WTC11 (cell line): ENCODE data around the gene STX12. TPM values are rescaled to one million over a fixed set of nuclear protein-coding genes. Genes with fewer than 3 reads are reported as not detected.

Experiments
- ATAC-seq: fragments of 200-7000 bp; cut with Tn5 transposase; 2 replicates; pipeline ENCODE4 v1.10.0; 2021; ENCODE audit warnings: mild to moderate bottlenecking, moderate library complexity
- CTCF ChIA-PET: fragments of 300-600 bp; sonication (Branson Sonifier 250); formaldehyde crosslinking; loops from one replicate; lab custom pipeline; 2021; ENCODE audit warnings: antibody characterized with exemption; lab: Charles Lee
- POLR2A ChIA-PET: fragments of 350-600 bp; sonication (Branson Sonifier 250); formaldehyde crosslinking; loops from one replicate; lab custom pipeline; 2021; ENCODE audit warnings: antibody characterized with exemption; lab: Charles Lee
- DNase-seq: peaks from one replicate; pipeline ENCODE4 v3.0.0; 2021; ENCODE audit warnings: low spot score
- H3K27ac Mint-ChIP-seq: 2 replicates; pipeline ENCODE4 v1.8.0; 2021; ENCODE audit warnings: mixed read lengths
- H3K27me3 Mint-ChIP-seq: 2 replicates; pipeline ENCODE4 v1.8.0; 2021; ENCODE audit warnings: low read depth, mild to moderate bottlenecking, moderate library complexity, mixed read lengths
- H3K36me3 Mint-ChIP-seq: 2 replicates; pipeline ENCODE4 v1.8.0; 2021; ENCODE audit warnings: mixed read lengths
- H3K4me1 Mint-ChIP-seq: 2 replicates; pipeline ENCODE4 v1.8.0; 2022; ENCODE audit warnings: mixed read lengths
- H3K4me3 Mint-ChIP-seq: 2 replicates; pipeline ENCODE4 v1.8.0; 2021; ENCODE audit warnings: mild to moderate bottlenecking, moderate library complexity, mixed read lengths
- H3K9me3 Mint-ChIP-seq: 2 replicates; pipeline ENCODE4 v1.8.0; 2021; ENCODE audit warnings: mixed read lengths
- AFF4 ChIP-seq: sonication (generic); formaldehyde crosslinking; IDR thresholded peaks from 2 replicates; pipeline ENCODE4 v1.8.1; 2023; ENCODE audit warnings: mild to moderate bottlenecking, missing genetic modification reagents, borderline replicate concordance
- ATF1 ChIP-seq: sonication (generic); formaldehyde crosslinking; IDR thresholded peaks from 2 replicates; pipeline ENCODE4 v1.8.1; 2023; ENCODE audit warnings: mild to moderate bottlenecking, moderate library complexity, missing genetic modification reagents
- ATF3 ChIP-seq: sonication (generic); formaldehyde crosslinking; conservative IDR thresholded peaks from 2 replicates; pipeline ENCODE4 v1.8.1; 2022; ENCODE audit warnings: mild to moderate bottlenecking, missing genetic modification reagents
- ESRRA ChIP-seq: sonication (generic); formaldehyde crosslinking; IDR thresholded peaks from 2 replicates; pipeline ENCODE4 v1.8.1; 2022; ENCODE audit warnings: mild to moderate bottlenecking, missing genetic modification reagents, borderline replicate concordance
- ETV6 ChIP-seq: sonication (generic); formaldehyde crosslinking; IDR thresholded peaks from 2 replicates; pipeline ENCODE4 v1.8.1; 2022; ENCODE audit warnings: mild to moderate bottlenecking, missing genetic modification reagents
- GRHL2 ChIP-seq: fragments of 250-450 bp; sonication (Bioruptor Pico); IDR thresholded peaks from 2 replicates; pipeline ENCODE4 v1.8.0; 2022; ENCODE audit warnings: mild to moderate bottlenecking, moderate library complexity; ENCODE audit not compliant: insufficient replicate concordance, severe bottlenecking
- KAT7 ChIP-seq: sonication (generic); formaldehyde crosslinking; IDR thresholded peaks from 2 replicates; pipeline ENCODE4 v1.8.1; 2023; ENCODE audit warnings: missing genetic modification reagents, mild to moderate bottlenecking, borderline replicate concordance
- NFYB ChIP-seq: sonication (generic); formaldehyde crosslinking; conservative IDR thresholded peaks from 2 replicates; pipeline ENCODE4 v1.8.0; 2022; ENCODE audit warnings: low read depth, missing genetic modification reagents
- NR3C1 ChIP-seq: sonication (generic); formaldehyde crosslinking; conservative IDR thresholded peaks from 2 replicates; pipeline ENCODE4 v1.8.1; 2023; ENCODE audit warnings: low read depth, mild to moderate bottlenecking, missing genetic modification reagents
- PREB ChIP-seq: sonication (generic); formaldehyde crosslinking; IDR thresholded peaks from 2 replicates; pipeline ENCODE4 v1.8.1; 2022; ENCODE audit warnings: mild to moderate bottlenecking, missing genetic modification reagents, moderate library complexity, borderline replicate concordance
- PRRX2 ChIP-seq: fragments of 250-450 bp; sonication (Bioruptor Pico); IDR thresholded peaks from 2 replicates; pipeline ENCODE4 v1.8.0; 2021; ENCODE audit warnings: mild to moderate bottlenecking
- RELA ChIP-seq: sonication (generic); formaldehyde crosslinking; IDR thresholded peaks from 2 replicates; pipeline ENCODE4 v1.8.1; 2022; ENCODE audit warnings: missing genetic modification reagents, mild to moderate bottlenecking, borderline replicate concordance
- SOX15 ChIP-seq: fragments of 250-450 bp; sonication (Bioruptor Pico); IDR thresholded peaks from 2 replicates; pipeline ENCODE4 v1.9.0; 2021; ENCODE audit warnings: mild to moderate bottlenecking
- TP53 ChIP-seq: sonication (generic); formaldehyde crosslinking; IDR thresholded peaks from 2 replicates; pipeline ENCODE4 v1.8.1; 2023; ENCODE audit warnings: mild to moderate bottlenecking, missing genetic modification reagents
- USF1 ChIP-seq: sonication (generic); formaldehyde crosslinking; IDR thresholded peaks from 2 replicates; pipeline ENCODE4 v1.8.0; 2022; ENCODE audit warnings: mild to moderate bottlenecking, missing genetic modification reagents
- ZNF138 ChIP-seq: sonication (generic); formaldehyde crosslinking; conservative IDR thresholded peaks from 2 replicates; pipeline ENCODE4 v1.8.1; 2022; ENCODE audit warnings: mild to moderate bottlenecking, moderate library complexity, missing genetic modification reagents
- ZNF219 ChIP-seq: sonication (generic); formaldehyde crosslinking; IDR thresholded peaks from 2 replicates; pipeline ENCODE4 v1.8.0; 2023; ENCODE audit warnings: missing genetic modification reagents, mild to moderate bottlenecking, borderline replicate concordance
- ZNF512 ChIP-seq: sonication (generic); formaldehyde crosslinking; IDR thresholded peaks from 2 replicates; pipeline ENCODE4 v1.8.1; 2022; ENCODE audit warnings: missing genetic modification reagents, borderline replicate concordance
- ZSCAN18 ChIP-seq: fragments of 250-450 bp; sonication (Bioruptor Pico); IDR thresholded peaks from 2 replicates; pipeline ENCODE4 v2.1.2; 2022; ENCODE audit warnings: mild to moderate bottlenecking, moderate library complexity
- total RNA-seq: library from RNA; stranded (reverse); gene quantifications from 3 replicates; pipeline ENCODE4 v1.2.3, GENCODE V29; 2021

The STX12 gene
- total RNA-seq, 1 experiment from 2014 or later, result 10.3 TPM

GRCh38 chr1:27770293-27770830 lies 2.7 kb upstream of the STX12 start:
- no peak for DNase-seq
- POLR2A ChIA-PET, result no interaction called here
- H3K4me3 Mint-ChIP-seq, result no peak overlapping the region
- peaks cover 12% of the 10 kb centered on the region for H3K4me1 Mint-ChIP-seq
- TF ChIP-seq ZNF219 (CRISPR knock-in tag) (no peak), ZNF512 (CRISPR knock-in tag) (no peak), ZSCAN18 (CRISPR knock-in tag) (no peak), TP53 (no peak), ESRRA (CRISPR knock-in tag) (no peak), ETV6 (CRISPR knock-in tag) (no peak), AFF4 (CRISPR knock-in tag) (no peak), GRHL2 (CRISPR knock-in tag) (no peak)
- TF ChIP-seq, all 79 proteins: peak for 0
- no peaks in the 10 kb centered on the region for H3K36me3 Mint-ChIP-seq
- ATAC-seq, result no peak
- no peaks in the 10 kb centered on the region for H3K9me3 Mint-ChIP-seq
- CTCF ChIA-PET, result interaction anchor here (0.6 to 1.2 kb wide), 2 partner anchors 65 to 101 kb away, joined by 3 read pairs; no protein-coding TSS in a partner anchor
- no peak overlapping the region for H3K27ac Mint-ChIP-seq
- no peaks in the 10 kb centered on the region for H3K27me3 Mint-ChIP-seq

- H3K27ac Mint-ChIP-seq, result peak overlapping the region; percentile 92
- ChIA-PET CTCF (interaction anchor here (0.6 to 2.2 kb wide), 19 partner anchors 8 to 732 kb away, joined by 3 to 33 read pairs (median 5); partner anchors contain the start of genes FAM76A, IFI6, PPP1R8 and SLC9A1), POLR2A (interaction anchor here (0.7 to 2.2 kb wide), 8 partner anchors 13 to 104 kb away, joined by 3 to 20 read pairs (median 4); partner anchors contain the start of genes FAM76A, IFI6 and PPP1R8)
- DNase-seq, result no peak
- peaks cover 12% of the 10 kb centered on the region for H3K4me1 Mint-ChIP-seq
- H3K9me3 Mint-ChIP-seq, result no peaks in the 10 kb centered on the region
- peak; percentile 2 for ATAC-seq
- H3K36me3 Mint-ChIP-seq, result no peaks in the 10 kb centered on the region
- H3K27me3 Mint-ChIP-seq, result no peaks in the 10 kb centered on the region
- peak overlapping the region; percentile 79 for H3K4me3 Mint-ChIP-seq
- TF ChIP-seq USF1 (CRISPR knock-in tag) (no peak), SOX15 (CRISPR knock-in tag) (no peak), ZSCAN18 (CRISPR knock-in tag) (no peak), RELA (CRISPR knock-in tag) (no peak), KAT7 (no peak), ATF3 (no peak), PRRX2 (CRISPR knock-in tag) (no peak), PREB (CRISPR knock-in tag) (no peak), NFYB (CRISPR knock-in tag) (no peak), ATF1 (CRISPR knock-in tag) (no peak), ZNF138 (CRISPR knock-in tag) (no peak), NR3C1 (CRISPR knock-in tag) (no peak)
Observed at GRCh38 chr1:27772036-27772931, 735 bp upstream of the STX12 start.
